ENCODE results near the gene CELSR1. TPM values are rescaled to one million over a fixed set of nuclear protein-coding genes. Genes with fewer than 3 reads are reported as not detected.
"Not testable (repeated sequence)": the region's sequence is repeated elsewhere in the genome, so short reads cannot be mapped to it uniquely, and the experiment has no call there.

CELSR1 gene
- polyA plus RNA-seq, 1 donor: 2.4 TPM

GRCh38 chr22:46514592-46515207 is 22.7 kb downstream of the CELSR1 start:
- DNase-seq (ENCODE audit: low read depth): no peak

GRCh38 chr22:46513908-46514550 is 23.4 kb downstream of the CELSR1 start:
- DNase-seq (ENCODE audit: low read depth): no peak

DNA sequence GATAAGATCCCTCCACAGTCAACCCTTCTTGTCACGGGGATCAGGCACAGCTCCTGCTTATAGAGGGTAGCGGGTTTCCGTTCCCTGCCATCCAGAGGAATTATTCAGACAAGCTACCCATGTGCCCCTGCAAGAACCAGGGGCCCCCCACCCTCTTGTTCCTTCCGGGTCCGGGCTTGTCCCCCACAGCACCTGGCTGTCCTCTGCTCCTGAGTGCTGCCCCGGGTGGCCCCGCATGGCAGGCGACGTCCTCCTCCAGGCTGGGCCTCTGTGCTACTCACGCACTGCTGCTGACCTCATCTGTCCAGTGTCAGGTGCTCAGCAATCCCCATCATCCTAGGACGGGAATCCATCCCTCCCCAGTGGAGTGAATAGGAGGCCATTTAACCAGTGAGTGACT is 24.7 kb downstream of the CELSR1 start:
- DNase-seq (ENCODE audit: low read depth): no peak

DNA sequence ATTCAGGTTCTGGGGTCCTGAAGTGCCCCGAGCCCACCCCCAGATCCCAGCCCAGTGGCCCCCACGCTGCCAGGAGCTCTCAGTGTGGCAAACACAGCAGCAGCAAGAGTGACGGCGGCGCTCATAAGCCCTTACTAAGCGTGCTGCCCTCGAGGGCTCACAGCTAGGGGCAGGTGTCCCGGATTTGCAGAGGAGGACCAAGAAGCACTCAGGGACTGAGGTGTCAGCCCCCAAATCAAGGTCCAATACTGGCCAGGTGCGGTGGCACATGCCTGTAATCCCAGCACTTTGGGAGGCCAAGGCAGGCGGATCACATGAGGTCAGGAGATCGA is 25.4 kb downstream of the CELSR1 start:
- no peak for DNase-seq (ENCODE audit: low read depth)

GRCh38 chr22:46511151-46512038 is 26.0 kb downstream of the CELSR1 start:
- no peak for DNase-seq (ENCODE audit: low read depth)

DNA sequence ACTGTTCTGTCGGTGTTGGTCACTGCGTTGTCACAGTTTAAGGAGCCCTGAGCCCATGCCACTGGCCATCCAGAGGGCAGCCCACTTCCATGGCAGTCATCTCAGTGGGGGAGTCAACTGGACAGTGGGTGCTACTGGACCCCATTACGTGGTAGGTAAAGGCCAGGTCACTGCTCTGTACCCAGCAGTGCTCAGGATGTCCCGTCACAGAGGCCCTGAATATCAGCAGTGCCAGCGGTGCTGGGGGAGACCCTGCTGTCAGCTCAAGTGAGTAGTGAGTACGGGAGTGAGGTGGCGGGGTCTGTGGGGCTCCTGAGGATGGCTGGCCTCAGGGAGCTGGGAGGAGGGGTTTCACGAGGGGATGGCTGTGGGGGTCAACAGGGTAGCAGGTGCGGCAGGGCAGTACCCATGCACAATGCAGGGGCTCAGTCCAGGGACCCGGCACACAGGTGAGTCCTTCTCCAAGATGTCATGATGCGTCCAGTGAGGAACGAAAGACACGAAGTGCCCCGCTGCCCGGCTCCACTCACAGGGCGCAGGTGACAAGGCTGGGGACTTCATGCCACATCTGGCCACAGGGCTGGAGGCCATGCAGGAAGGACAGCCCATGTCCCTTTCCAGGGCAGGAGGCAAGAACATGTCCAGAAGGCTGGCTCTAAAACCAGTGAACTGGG is 27.9 kb downstream of the CELSR1 start:
- DNase-seq (ENCODE audit: low read depth): no peak

DNA sequence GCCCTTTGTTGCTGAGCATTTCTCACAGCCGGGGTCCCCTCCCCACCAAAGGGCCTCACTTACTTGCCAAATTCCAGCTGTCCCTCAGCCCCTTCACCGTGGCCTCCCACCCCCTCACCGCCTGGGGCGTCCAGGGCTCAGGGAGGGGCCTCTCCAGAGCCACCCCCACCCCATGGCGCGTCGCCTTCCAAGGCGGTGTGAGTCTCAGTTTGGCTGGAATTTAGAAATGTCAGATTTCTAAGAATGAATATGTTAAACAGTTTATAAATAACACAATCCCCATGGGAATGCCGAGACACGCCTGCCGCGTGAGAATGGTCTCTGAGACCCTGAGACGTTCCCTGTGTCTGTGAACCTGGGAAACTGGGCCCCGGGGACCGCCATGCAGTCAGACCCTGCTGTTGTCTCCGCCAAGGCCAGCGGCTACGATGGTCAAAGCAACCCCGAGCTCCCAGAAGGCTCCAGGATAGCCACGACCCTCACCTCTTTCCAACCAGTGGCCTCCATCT is 28.9 kb downstream of the CELSR1 start:
- no peak for DNase-seq (ENCODE audit: low read depth)

GRCh38 chr22:46507451-46508425 is 29.7 kb downstream of the CELSR1 start:
- DNase-seq (ENCODE audit: low read depth): no peak

GRCh38 chr22:46504584-46504983 is 32.8 kb downstream of the CELSR1 start:
- DNase-seq (ENCODE audit: low read depth): no peak

DNA sequence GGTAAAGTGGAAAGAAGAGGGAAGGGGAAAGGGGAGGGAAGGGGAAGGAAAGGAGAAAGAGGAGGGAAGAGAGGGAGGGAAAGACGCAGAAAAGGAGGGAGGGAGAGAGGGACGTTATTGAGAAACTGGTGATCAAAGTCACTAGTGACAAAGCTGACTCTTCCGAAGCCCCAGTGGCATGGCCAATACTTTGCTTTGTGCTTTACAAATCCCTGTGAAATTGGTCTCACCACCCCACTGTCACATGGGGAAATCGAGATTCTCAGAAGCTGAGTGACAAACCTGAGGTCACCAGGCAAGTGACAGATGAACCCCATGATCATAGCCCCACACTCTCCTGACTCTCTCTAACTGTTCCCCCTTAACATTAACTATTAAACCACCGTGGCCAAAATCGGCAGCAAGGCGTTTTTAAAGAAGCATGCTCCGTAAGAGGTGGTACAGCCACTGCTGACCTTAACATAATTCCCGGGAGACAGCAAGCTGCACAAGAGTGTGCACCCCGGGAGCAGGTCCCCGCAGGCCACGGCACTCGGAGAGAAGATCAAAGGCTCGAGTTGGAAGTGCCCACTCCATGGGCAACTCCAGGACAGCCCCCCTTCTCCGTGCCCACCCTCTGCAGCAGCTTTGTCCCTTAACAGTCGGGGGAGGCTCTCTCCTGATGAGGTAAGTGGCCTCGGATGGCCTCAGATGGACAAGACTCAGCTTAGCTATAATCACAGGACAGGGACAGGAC is 34.8 kb downstream of the CELSR1 start:
- DNase-seq (ENCODE audit: low read depth): no peak

GRCh38 chr22:46501701-46502100 is 35.7 kb downstream of the CELSR1 start:
- DNase-seq (ENCODE audit: low read depth): no peak

- not testable (repeated sequence) for DNase-seq (ENCODE audit: low read depth)
Observed at GRCh38 chr22:46501265-46501664, 36.2 kb downstream of the CELSR1 start.

- DNase-seq (ENCODE audit: low read depth): no peak
Observed at GRCh38 chr22:46500201-46500600, 37.2 kb downstream of the CELSR1 start.

DNA sequence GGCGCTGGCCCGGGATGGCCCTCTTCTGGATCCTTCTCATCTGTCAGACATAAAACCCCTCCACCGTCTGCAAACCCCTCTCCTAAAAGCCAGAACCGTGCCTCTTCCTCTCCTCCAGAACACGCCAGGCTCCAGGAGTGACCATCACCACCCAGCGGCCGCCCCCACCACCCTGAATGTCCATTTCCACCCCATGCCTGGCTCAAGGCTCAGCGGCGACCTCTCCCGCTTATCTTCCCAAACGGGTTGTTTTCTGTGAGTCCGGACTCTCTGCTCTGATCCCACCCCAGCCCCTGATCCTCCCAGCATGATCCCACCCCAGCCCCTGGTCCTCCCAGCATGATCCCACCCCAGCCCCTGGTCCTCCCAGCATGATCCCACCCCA is 37.6 kb downstream of the CELSR1 start:
- DNase-seq (ENCODE audit: low read depth): no peak

- no peak for DNase-seq (ENCODE audit: low read depth)
Observed at GRCh38 chr22:46491946-46492345, 45.5 kb downstream of the CELSR1 start.

DNA sequence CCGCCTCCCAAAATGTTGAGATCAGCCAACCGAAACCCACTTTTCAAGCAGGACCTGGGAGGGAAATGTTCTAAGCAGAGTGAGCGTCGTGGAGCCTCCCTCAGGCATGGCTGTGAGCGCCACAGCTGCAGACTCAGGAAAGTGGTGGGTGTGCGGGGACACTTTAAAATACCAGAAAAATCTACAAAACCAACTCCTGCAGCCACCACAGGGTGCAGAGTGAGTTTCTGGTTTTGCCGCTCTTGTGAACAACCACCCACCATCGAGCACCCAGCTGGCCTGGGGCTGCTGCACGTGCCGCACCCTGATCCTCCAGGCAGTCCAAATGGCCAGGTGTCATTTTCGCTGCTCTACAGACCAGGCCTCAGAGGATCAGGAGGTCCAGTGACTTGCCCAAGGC is 46.9 kb downstream of the CELSR1 start:
- DNase-seq (ENCODE audit: low read depth): no peak

DNA sequence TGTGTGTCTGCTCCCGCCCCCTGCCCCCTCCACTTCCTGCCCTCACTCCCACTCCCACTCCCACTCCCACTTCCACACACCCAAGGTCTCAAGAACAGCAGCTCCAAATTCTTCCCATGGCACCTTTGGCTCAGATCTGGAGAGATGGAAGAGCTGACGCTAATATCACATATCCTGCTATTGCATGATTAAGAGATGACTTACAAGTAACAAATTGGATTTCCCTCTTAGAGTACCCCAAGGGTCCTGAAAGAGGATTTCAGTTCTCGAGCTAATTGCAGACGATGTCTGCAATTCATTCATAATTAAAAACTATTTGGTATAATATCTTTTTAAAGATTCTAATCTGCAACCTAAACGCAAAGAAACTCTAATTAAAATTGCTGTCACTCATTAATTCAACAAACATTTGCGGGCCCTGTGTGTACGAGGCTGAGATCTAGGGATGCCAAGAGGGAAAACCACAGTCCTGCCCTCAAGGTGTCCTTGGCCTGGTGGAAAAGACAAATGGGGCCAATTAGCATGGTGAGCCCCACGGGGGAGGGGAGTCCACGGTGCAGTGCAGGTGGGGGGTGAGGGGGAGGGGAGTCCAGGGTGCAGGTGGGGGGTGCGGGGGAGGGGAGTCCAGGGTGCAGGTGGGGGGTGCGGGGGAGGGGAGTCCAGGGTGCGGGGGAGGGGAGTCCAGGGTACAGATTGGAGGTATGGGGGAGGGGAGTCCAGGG is 50.3 kb downstream of the CELSR1 start:
- DNase-seq (ENCODE audit: low read depth): no peak

DNA sequence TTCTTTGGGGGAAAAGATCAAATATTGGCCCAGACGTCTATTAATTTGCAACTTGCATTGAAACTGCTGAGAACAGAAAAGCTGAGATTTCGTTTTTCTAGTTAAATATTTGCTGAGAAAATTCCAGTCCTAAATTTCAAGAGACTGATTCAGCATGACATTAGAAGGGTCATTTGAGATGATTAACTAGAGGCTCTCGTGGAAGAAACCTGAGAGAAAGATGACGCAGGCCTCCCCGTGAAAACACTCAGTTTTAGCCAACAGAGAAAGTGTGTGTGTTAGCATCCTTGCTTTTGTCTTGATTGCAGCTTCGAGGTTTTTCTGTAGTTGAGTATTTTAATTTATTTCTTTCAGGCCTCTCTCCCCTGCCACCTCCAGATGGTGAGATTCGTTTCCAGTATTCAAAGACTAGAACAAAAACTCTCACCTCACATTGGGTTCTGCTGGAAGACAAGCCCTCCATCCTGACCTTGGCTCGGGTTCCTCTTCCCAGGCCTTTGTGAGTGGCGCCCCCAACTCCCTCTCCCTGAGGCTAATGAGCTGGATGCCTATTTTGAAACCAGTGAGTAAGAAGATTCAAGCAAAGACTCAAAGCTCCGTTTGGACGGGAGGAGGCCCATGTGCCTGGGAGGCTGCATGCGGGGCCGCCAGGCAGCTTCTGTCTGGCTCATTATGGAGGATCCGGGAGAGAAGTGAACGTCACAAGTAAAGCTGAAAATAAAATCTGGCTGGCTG is 52.4 kb downstream of the CELSR1 start:
- DNase-seq (ENCODE audit: low read depth): no peak
